Sigmoid colon (tissue), 7 donors: ENCODE measurements around the gene TLR10. TPM values are rescaled to one million over a fixed set of nuclear protein-coding genes. Genes with fewer than 3 reads are reported as not detected.

Experiments
- DNase-seq: peaks from one replicate; pipeline ENCODE4 v3.0.0-alpha.2; 2019
- H3K27ac ChIP-seq, 4 donors: fragments of 200-600 bp; sonication (generic); one replicate each; pipeline ENCODE4 v1.5.1; 2016 to 2019; ENCODE audit warnings: mild to moderate bottlenecking in 1 of 4
- H3K27me3 ChIP-seq, 3 donors: fragments of 200-600 bp; sonication (generic); one replicate each; pipeline ENCODE4 v1.5.1; 2019; ENCODE audit warnings: mild to moderate bottlenecking in 1 of 3
- H3K36me3 ChIP-seq, 4 donors: fragments of 200-600 bp; sonication (generic); one replicate each; pipeline ENCODE4 v1.5.1; 2016 to 2019
- H3K4me1 ChIP-seq, 4 donors: fragments of 200-600 bp; sonication (generic); one replicate each; pipeline ENCODE4 v1.5.1; 2017 to 2019
- H3K4me3 ChIP-seq, 4 donors: fragments of 200-600 bp; sonication (generic); one replicate each; pipeline ENCODE4 v1.5.1; 2017 to 2019; ENCODE audit warnings: mild to moderate bottlenecking in 2 of 4, moderate library complexity in 1 of 4
- H3K9me3 ChIP-seq, 4 donors: fragments of 200-600 bp in 3 of 4; sonication (generic) in 3 of 4; one replicate each; pipeline versions ENCODE4 v1.5.1 to v1.6.1; 2013 to 2019
- EP300 ChIP-seq, 4 donors: sonication (generic); formaldehyde crosslinking; IDR thresholded peaks; one replicate each; pipeline ENCODE4 v1.6.1; 2017; ENCODE audit warnings: antibody characterized with exemption in 4 of 4
- POLR2A ChIP-seq, 2 donors: fragments of 450-650 bp; IDR thresholded peaks; one replicate each; pipeline ENCODE4 v1.6.1; 2016; ENCODE audit warnings: antibody characterized with exemption in 2 of 2, mild to moderate bottlenecking in 2 of 2, moderate library complexity in 2 of 2
- POLR2AphosphoS5 ChIP-seq, 4 donors: sonication (generic); formaldehyde crosslinking; IDR thresholded peaks; one replicate each; pipeline ENCODE4 v1.6.1; 2017; ENCODE audit warnings: antibody characterized with exemption in 4 of 4
- WGBS, 2 donors: extraction: QIAGEN DNeasy Blood & Tissue Kit; methylation state at CpG; one replicate each; pipeline ENCODE4 v1.1.7; 2013; 5-methylcytosine and 5-hydroxymethylcytosine counted together
- intact Hi-C: fragments of 100-400 bp; cut with DNase I; formaldehyde crosslinking; loops from one replicate; pipeline ENCODE4 v1.15.1; 2023
- polyA plus RNA-seq, 3 donors: library from polyadenylated mRNA; stranded (reverse); fragments of 200-250 nt; gene quantifications; one replicate each; pipeline ENCODE4 v1.2.3, GENCODE V29; 2013
- small RNA-seq, 3 donors: library from RNA; depleted of rRNA; stranded (forward); fragments of <200 nt; gene quantifications; one replicate each; pipeline ENCODE3, GENCODE V24; 2016
- total RNA-seq, 4 donors: library from RNA; depleted of rRNA; stranded (reverse); fragments of >200 nt; gene quantifications; one replicate each; pipeline ENCODE4 v1.1.0, GENCODE V29; 2016
- TF ChIP-seq, protein P1 (sequence below), 4 experiments: fragments of 450-650 bp in 3 of 4; fragments of 200-600 bp in 1 of 4; IDR thresholded peaks; one replicate each; pipeline ENCODE4 v1.5.1; 2016 to 2019; ENCODE audit warnings: antibody characterized with exemption in 4 of 4, mild to moderate bottlenecking in 3 of 4, moderate library complexity in 2 of 4
- donor health status: healthy with polysubstance abuse.
- donor health status: Bipolar disorder and iron deficiency.
- donor health status: healthy.

The TLR10 gene
- total and polyA plus RNA-seq, 7 donors, result under 0.01 to 6.8 (median 0.16) TPM; not detected in 2

GRCh38 chr4:38723726-38724474, 58.9 kb downstream of the TLR10 start:
- H3K9me3 ChIP-seq, result no peaks in the 10 kb centered on the region
- intact Hi-C loops, result no loop called here
- TF ChIP-seq POLR2AphosphoS5 (IDR thresholded peaks at IDR 0.05), result no peak
- TF ChIP-seq POLR2A (IDR thresholded peaks at IDR 0.05), result no peak
- no peak for TF ChIP-seq EP300 (IDR thresholded peaks at IDR 0.05)
- TF ChIP-seq, protein P1, sequence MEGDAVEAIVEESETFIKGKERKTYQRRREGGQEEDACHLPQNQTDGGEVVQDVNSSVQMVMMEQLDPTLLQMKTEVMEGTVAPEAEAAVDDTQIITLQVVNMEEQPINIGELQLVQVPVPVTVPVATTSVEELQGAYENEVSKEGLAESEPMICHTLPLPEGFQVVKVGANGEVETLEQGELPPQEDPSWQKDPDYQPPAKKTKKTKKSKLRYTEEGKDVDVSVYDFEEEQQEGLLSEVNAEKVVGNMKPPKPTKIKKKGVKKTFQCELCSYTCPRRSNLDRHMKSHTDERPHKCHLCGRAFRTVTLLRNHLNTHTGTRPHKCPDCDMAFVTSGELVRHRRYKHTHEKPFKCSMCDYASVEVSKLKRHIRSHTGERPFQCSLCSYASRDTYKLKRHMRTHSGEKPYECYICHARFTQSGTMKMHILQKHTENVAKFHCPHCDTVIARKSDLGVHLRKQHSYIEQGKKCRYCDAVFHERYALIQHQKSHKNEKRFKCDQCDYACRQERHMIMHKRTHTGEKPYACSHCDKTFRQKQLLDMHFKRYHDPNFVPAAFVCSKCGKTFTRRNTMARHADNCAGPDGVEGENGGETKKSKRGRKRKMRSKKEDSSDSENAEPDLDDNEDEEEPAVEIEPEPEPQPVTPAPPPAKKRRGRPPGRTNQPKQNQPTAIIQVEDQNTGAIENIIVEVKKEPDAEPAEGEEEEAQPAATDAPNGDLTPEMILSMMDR (IDR thresholded peaks at IDR 0.05), result no peak
- no peak for DNase-seq
- H3K36me3 ChIP-seq, result no peaks in the 10 kb centered on the region
- H3K4me3 ChIP-seq, result no peak overlapping the region
- no peak overlapping the region for H3K27ac ChIP-seq
- no peaks in the 10 kb centered on the region for H3K4me1 ChIP-seq
- no peaks in the 10 kb centered on the region for H3K27me3 ChIP-seq
- 78 to 86% methylated on average over 7 of the region's 7 CpGs for WGBS, 2 donors

DNA sequence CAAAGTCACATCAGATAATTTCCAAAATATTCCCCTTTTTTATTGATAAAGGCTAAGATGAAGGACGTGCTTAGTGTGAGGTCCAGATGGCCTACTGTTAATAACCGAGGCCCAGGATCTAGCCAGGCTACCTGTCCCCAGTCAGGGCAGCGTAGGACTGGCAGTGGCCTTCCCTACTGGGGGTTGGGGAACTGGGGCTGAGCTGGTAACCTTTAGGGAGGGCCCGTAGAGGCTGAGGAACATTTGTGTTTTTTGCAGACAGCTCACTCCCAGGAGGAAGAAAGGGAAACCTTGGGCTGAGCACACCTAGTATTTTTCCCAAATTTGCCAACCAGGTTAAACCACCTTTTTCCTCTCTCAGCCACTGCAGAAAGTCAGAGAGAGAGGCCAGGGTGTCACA, 59.7 kb downstream of the TLR10 start:
- H3K36me3 ChIP-seq, result no peaks in the 10 kb centered on the region
- H3K9me3 ChIP-seq, result no peaks in the 10 kb centered on the region
- H3K27me3 ChIP-seq, result no peaks in the 10 kb centered on the region
- H3K4me3 ChIP-seq, result no peak overlapping the region
- intact Hi-C loops, result no loop called here
- no peaks in the 10 kb centered on the region for H3K4me1 ChIP-seq
- no peak overlapping the region for H3K27ac ChIP-seq
- DNase-seq, result no peak
- WGBS, 2 donors, result 83 to 95% methylated on average over 4 of the region's 4 CpGs
- TF ChIP-seq POLR2AphosphoS5 (IDR thresholded peaks at IDR 0.05) (no peak), POLR2A (IDR thresholded peaks at IDR 0.05) (no peak), EP300 (IDR thresholded peaks at IDR 0.05) (no peak)
- TF ChIP-seq, protein P1 (IDR thresholded peaks at IDR 0.05), result no peak

Small RNA genes within 50 kb of the gene (small RNA-seq; reads per million reads assigned to genes)
- gene RNA5SP158, result 0 reads per million in 3 donors

Other genes starting within 250 kb of the TLR10 start
- 10 to 100 TPM; 29.2 to 43.5 (median 38.0) TPM for gene KLF3, start 118.8 kb downstream of the TLR10 start, total RNA-seq
- gene KLF3, start 118.8 kb downstream of the TLR10 start, polyA plus RNA-seq, result 10 to 100 TPM; 38.6 to 64.0 (median 48.6) TPM
- 10 to 100 TPM in 3 of 4 donors, 1 to 10 TPM in 1; 8.7 to 15.7 (median 13.0) TPM for gene TLR1, start 21.8 kb upstream of the TLR10 start, total RNA-seq
- 1 to 10 TPM; 1.8 to 6.5 (median 2.8) TPM for gene TLR1, start 21.8 kb upstream of the TLR10 start, polyA plus RNA-seq
- gene TLR6, start 73.8 kb upstream of the TLR10 start, total RNA-seq, result 1 to 10 TPM; 1.5 to 4.1 (median 2.9) TPM
- gene TLR6, start 73.8 kb upstream of the TLR10 start, polyA plus RNA-seq, result 1 to 10 TPM in 1 of 3 donors, under 1 TPM in 2; 0.60 to 3.2 (median 0.92) TPM
- 100 to 1,000 TPM; 120 to 189 (median 134) TPM for gene FAM114A1, start 84.8 kb upstream of the TLR10 start, total RNA-seq
- 10 to 100 TPM; 24.7 to 49.5 (median 46.2) TPM for gene FAM114A1, start 84.8 kb upstream of the TLR10 start, polyA plus RNA-seq
- under 1 TPM in 1 of 4 donors, not detected in 3; 0.66 TPM for gene TMEM156, start 249.4 kb upstream of the TLR10 start, total RNA-seq
- 1 to 10 TPM in 2 of 3 donors, not detected in 1; 6.5 to 9.1 TPM for gene TMEM156, start 249.4 kb upstream of the TLR10 start, polyA plus RNA-seq